H1 (cell line): ENCODE data around the gene PHC2. TPM values are rescaled to one million over a fixed set of nuclear protein-coding genes. Genes with fewer than 3 reads are reported as not detected.

Experiments used
- CTCF ChIA-PET: fragments of 300-600 bp; sonication (Branson Sonifier 250); formaldehyde crosslinking; loops from one replicate; lab custom pipeline; 2021; ENCODE audit not compliant: partially characterized antibody; lab: Charles Lee
- POLR2A ChIA-PET: fragments of 300-600 bp; sonication (Branson Sonifier 250); formaldehyde crosslinking; loops from one replicate; lab custom pipeline; 2021; ENCODE audit warnings: inconsistent platforms; ENCODE audit not compliant: partially characterized antibody; lab: Charles Lee
- DNase-seq, 2 experiments: peaks; one replicate each; pipeline versions ENCODE4 v3.0.0 to v3.0.0-alpha.2; 2010 to 2022; ENCODE audit warnings: low spot score in 2 of 2, low read depth in 1 of 2, mixed read lengths in 1 of 2
- FAIRE-seq: peaks from 2 replicates; lab custom pipeline; 2011; peaks lifted over from hg19 to GRCh38; lab: Jason Lieb, UNC
- H2AFZ ChIP-seq: 2 replicates; pipeline ENCODE4 v1.8.1; 2012; ENCODE audit warnings: low read length, inconsistent platforms
- H2AK5ac ChIP-seq: 2 replicates; pipeline ENCODE4 v1.6.1; 2013; ENCODE audit warnings: low read depth, low read length
- H2BK120ac ChIP-seq: replicated peaks from 2 replicates; pipeline ENCODE3; 2013; ENCODE audit warnings: low read depth, low read length, inconsistent platforms
- H2BK12ac ChIP-seq: 2 replicates; pipeline ENCODE4 v1.6.1; 2013; ENCODE audit warnings: low read depth, low read length
- H2BK15ac ChIP-seq: 2 replicates; pipeline ENCODE4 v1.6.1; 2013; ENCODE audit warnings: low read length
- H2BK20ac ChIP-seq: 2 replicates; pipeline ENCODE4 v1.6.1; 2013; ENCODE audit warnings: low read length
- H2BK5ac ChIP-seq: 2 replicates; pipeline ENCODE4 v1.6.1; 2013; ENCODE audit warnings: low read depth, low read length
- H3K14ac ChIP-seq: 2 replicates; pipeline ENCODE4 v1.6.1; 2013; ENCODE audit warnings: inconsistent platforms; ENCODE audit not compliant: insufficient read length
- H3K18ac ChIP-seq: 2 replicates; pipeline ENCODE4 v1.6.1; 2013; ENCODE audit warnings: low read length; ENCODE audit errors: extremely low read depth
- H3K23ac ChIP-seq: 2 replicates; pipeline ENCODE4 v1.6.1; 2013; ENCODE audit warnings: inconsistent platforms; ENCODE audit not compliant: insufficient read length
- H3K23me2 ChIP-seq: 2 replicates; pipeline ENCODE4 v1.6.1; 2013; ENCODE audit warnings: low read depth, low read length
- H3K27ac ChIP-seq: 2 replicates; pipeline ENCODE4 v1.6.1; 2011; ENCODE audit warnings: low read depth, low read length, inconsistent platforms
- H3K27me3 ChIP-seq, 4 experiments: replicated peaks in 1 of 4; 1 replicate in 1 of 4; 2 replicates in 3 of 4; pipeline versions ENCODE4 v1.6.1 to v1.8.1; 2011 to 2013; ENCODE audit warnings: low read length in 3 of 4, mild to moderate bottlenecking in 3 of 4, inconsistent platforms in 2 of 4, mixed read lengths in 2 of 4, moderate library complexity in 1 of 4; ENCODE audit not compliant: control insufficient read depth in 3 of 4, insufficient read depth in 3 of 4; ENCODE audit errors: extremely low read depth in 1 of 4
- H3K36me3 ChIP-seq, 4 experiments: 2 replicates each; pipeline versions ENCODE4 v1.6.1 to v1.8.1; 2011 to 2013; ENCODE audit warnings: mild to moderate bottlenecking in 4 of 4, low read length in 3 of 4, moderate library complexity in 2 of 4, control low read depth in 1 of 4, inconsistent platforms in 1 of 4; ENCODE audit not compliant: insufficient read depth in 4 of 4, control insufficient read depth in 2 of 4
- H3K4ac ChIP-seq: replicated peaks from 2 replicates; pipeline ENCODE3; 2013; ENCODE audit warnings: low read length, low read depth, mixed read lengths, inconsistent platforms; ENCODE audit not compliant: insufficient read length
- H3K4me1 ChIP-seq, 4 experiments: replicated peaks in 1 of 4; 1 replicate in 1 of 4; 2 replicates in 3 of 4; pipeline versions ENCODE4 v1.6.1 to v1.8.1; 2011 to 2013; ENCODE audit warnings: low read length in 3 of 4, inconsistent platforms in 2 of 4, mixed read lengths in 1 of 4; ENCODE audit not compliant: insufficient read depth in 4 of 4, control insufficient read depth in 3 of 4
- H3K4me2 ChIP-seq, 2 experiments: 2 replicates each; pipeline versions ENCODE4 v1.6.1 to v1.8.1; 2011 to 2013; ENCODE audit warnings: low read depth in 2 of 2, low read length in 2 of 2, control low read depth in 1 of 2, inconsistent platforms in 1 of 2, mild to moderate bottlenecking in 1 of 2; ENCODE audit not compliant: insufficient read depth in 1 of 2
- H3K4me3 ChIP-seq, 4 experiments: fragments of 200-600, 300-600 bp in 1 of 4; sonication (generic), shearing (Covaris generic), sonication (Bioruptor Twin) in 1 of 4; 2 replicates each; pipeline versions ENCODE4 v1.5.1 to v1.8.1; 2011 to 2016; ENCODE audit warnings: low read length in 4 of 4, low read depth in 3 of 4, control low read depth in 2 of 4, inconsistent platforms in 2 of 4, mild to moderate bottlenecking in 2 of 4, mixed read lengths in 1 of 4, moderate library complexity in 1 of 4; ENCODE audit not compliant: insufficient read depth in 2 of 4; ENCODE audit errors: extremely low read depth in 1 of 4
- H3K56ac ChIP-seq: replicated peaks from 2 replicates; pipeline ENCODE3; 2013; ENCODE audit warnings: low read depth, mild to moderate bottlenecking, mixed read lengths, low read length, inconsistent platforms; ENCODE audit not compliant: insufficient read length
- H3K79me1 ChIP-seq: 2 replicates; pipeline ENCODE4 v1.6.1; 2013; ENCODE audit warnings: low read depth, low read length, control low read depth
- H3K79me2 ChIP-seq, 2 experiments: 2 replicates each; pipeline versions ENCODE4 v1.6.1 to v1.8.1; 2012 to 2013; ENCODE audit warnings: low read length in 2 of 2, mild to moderate bottlenecking in 2 of 2, inconsistent platforms in 1 of 2; ENCODE audit not compliant: insufficient read depth in 2 of 2, control insufficient read depth in 1 of 2
- H3K9ac ChIP-seq, 4 experiments: replicated peaks in 1 of 4; 1 replicate in 1 of 4; 2 replicates in 3 of 4; pipeline versions ENCODE4 v1.6.1 to v1.8.1; 2011 to 2013; ENCODE audit warnings: low read depth in 3 of 4, low read length in 3 of 4, control low read depth in 2 of 4, mild to moderate bottlenecking in 2 of 4, moderate library complexity in 2 of 4, inconsistent platforms in 1 of 4; ENCODE audit errors: extremely low read depth in 1 of 4
- H3K9me3 ChIP-seq, 2 experiments: 2 replicates each; pipeline versions ENCODE4 v1.6.1 to v1.8.1; 2012 to 2013; ENCODE audit warnings: mild to moderate bottlenecking in 2 of 2, moderate library complexity in 2 of 2, control low read depth in 1 of 2, inconsistent platforms in 1 of 2, low read depth in 1 of 2, low read length in 1 of 2, mixed read lengths in 1 of 2; ENCODE audit not compliant: insufficient read depth in 2 of 2
- H4K20me1 ChIP-seq, 2 experiments: replicated peaks in 1 of 2; 2 replicates each; pipeline versions ENCODE3 to v1.8.1; 2011 to 2013; ENCODE audit warnings: inconsistent platforms in 2 of 2, low read length in 2 of 2, mild to moderate bottlenecking in 1 of 2; ENCODE audit not compliant: insufficient read depth in 2 of 2, control insufficient read depth in 1 of 2
- H4K5ac ChIP-seq: 2 replicates; pipeline ENCODE4 v1.6.1; 2013; ENCODE audit warnings: low read length, low read depth, mixed read lengths, inconsistent platforms; ENCODE audit not compliant: insufficient read length
- H4K8ac ChIP-seq: 2 replicates; pipeline ENCODE4 v1.8.0; 2013; ENCODE audit warnings: mild to moderate bottlenecking, moderate library complexity, low read length, inconsistent platforms; ENCODE audit not compliant: insufficient read depth; ENCODE audit errors: extremely low read depth
- H4K91ac ChIP-seq: replicated peaks from 2 replicates; pipeline ENCODE3; 2013; ENCODE audit warnings: low read length, mixed read lengths, inconsistent platforms; ENCODE audit not compliant: insufficient read length
- GTF2F1 ChIP-seq: IDR thresholded peaks from 2 replicates; pipeline ENCODE4 v1.6.1; 2012; ENCODE audit warnings: low read depth, low read length, improper control_type of control experiment, borderline replicate concordance
- JUN ChIP-seq: IDR thresholded peaks from 2 replicates; pipeline ENCODE4 v1.6.1; 2011; ENCODE audit warnings: low read depth, mild to moderate bottlenecking, improper control_type of control experiment, low read length
- whole genome bisulfite sequencing, 2 experiments: shearing (Covaris generic) in 1 of 2; methylation state at CpG; one replicate each; pipeline versions ENCODE4 v1.1.6 to v1.1.7; 2013 to 2015; ENCODE audit warnings: low lambda C conversion rate in 2 of 2, mixed read lengths in 2 of 2, inconsistent platforms in 1 of 2, low coverage in 1 of 2, missing lambda C conversion rate in 1 of 2; ENCODE audit not compliant: insufficient replicate concordance in 2 of 2, insufficient coverage in 1 of 2, insufficient read length in 1 of 2; ENCODE audit errors: extremely low coverage in 1 of 2, missing lambda C conversion rate in 1 of 2; 5-methylcytosine and 5-hydroxymethylcytosine counted together
- polyA plus RNA-seq, 7 experiments: library from polyadenylated mRNA; depleted of rRNA in 3 of 7; stranded (reverse) in 5 of 7; unstranded in 2 of 7; fragments of >200 nt in 5 of 7; fragments of 200-250 nt in 2 of 7; gene quantifications; 1 replicate in 5 of 7; 2 replicates in 1 of 7; 4 replicates in 1 of 7; pipeline versions ENCODE4 v1.2.1 to v1.2.3, GENCODE V29; 2011 to 2013; ENCODE audit warnings: missing spikeins in 2 of 7, mixed read lengths in 2 of 7
- total RNA-seq: library from RNA; stranded (reverse); fragmentation: NEBNext Ultra II Directional; extraction: Animal tissue kit (Norgen Biotek cat#: 25700); gene quantifications from 2 replicates; pipeline ENCODE4 v1.2.1, GENCODE V29; 2021

PHC2 gene
- total and polyA plus RNA-seq, 2 of the 8 experiments (the other 6 are each of a cell fraction or from before 2014, with no cell fraction given) = 5.6 to 14.2 TPM

- peaks cover 0 to 22% (median 14%) of the 10 kb centered on the region in 4 experiments; a peak in 5 of 7 replicates for H3K27me3 ChIP-seq
- no peak overlapping the region for H2AFZ ChIP-seq
- no peak overlapping the region for H3K23ac ChIP-seq
- H2AK5ac ChIP-seq = peak overlapping the region; percentile 42; the same call in 1 of the 2 replicates
- TF ChIP-seq JUN (no peak), GTF2F1 (no peak)
- H2BK20ac ChIP-seq = peak overlapping the region; percentile 35; the same call in 1 of the 2 replicates
- no peak overlapping the region for H4K5ac ChIP-seq
- no peak overlapping the region for H3K56ac ChIP-seq
- H2BK120ac ChIP-seq = no peak overlapping the region
- H3K27ac ChIP-seq = no peak overlapping the region
- no peak overlapping the region for H2BK5ac ChIP-seq
- peaks cover 0 to 22% (median 7%) of the 10 kb centered on the region in 4 experiments for H3K4me1 ChIP-seq
- H4K20me1 ChIP-seq = no peaks in the 10 kb centered on the region
- 0 out of 2 replicates have a peak overlapping the region, but pooled peaks have one; percentile 39 for H3K18ac ChIP-seq
- H3K79me2 ChIP-seq = no peaks in the 10 kb centered on the region
- no peak overlapping the region for H4K8ac ChIP-seq
- H3K9ac ChIP-seq = no peak overlapping the region
- POLR2A ChIA-PET = interaction anchor here (0.6 to 2.4 kb wide), 2 partner anchors 8 to 533 kb away, joined by 3 to 9 read pairs; no protein-coding TSS in a partner anchor
- peaks cover 5% of the 10 kb centered on the region; the same call in 1 of the 2 replicates for H3K23me2 ChIP-seq
- H3K79me1 ChIP-seq = no peaks in the 10 kb centered on the region; the same call in 1 of the 2 replicates
- 92% methylated on average over 2 of the region's 2 CpGs; no CpG with 5 or more reads in 1 of the 2 experiments for WGBS, 2 experiments
- no peak overlapping the region for H3K4ac ChIP-seq
- no peak overlapping the region for H4K91ac ChIP-seq
- no peaks in the 10 kb centered on the region for H3K9me3 ChIP-seq
- H3K4me2 ChIP-seq = peak overlapping the region in 1 of 2 experiments; percentile 81; a peak in 1 of 4 replicates
- 0 out of 2 replicates have a peak overlapping the region, but pooled peaks have one; percentile 6 for H2BK12ac ChIP-seq
- peak overlapping the region in 1 of 4 experiments; percentile 66; a peak in 1 of 8 replicates for H3K4me3 ChIP-seq
- CTCF ChIA-PET = no interaction called here
- H3K36me3 ChIP-seq = no peaks in the 10 kb centered on the region
- no peak overlapping the region for H3K14ac ChIP-seq
- H2BK15ac ChIP-seq = no peak overlapping the region
- DNase-seq (no peak), FAIRE-seq (no peak)
Observed at GRCh38 chr1:33428661-33429060, 2.2 kb downstream of the PHC2 start.
